ENCODE results near the gene CACNB3. TPM values are rescaled to one million over a fixed set of nuclear protein-coding genes. Genes with fewer than 3 reads are reported as not detected.
"Not testable (repeated sequence)": the region's sequence is repeated elsewhere in the genome, so short reads cannot be mapped to it uniquely, and the experiment has no call there.

Gene CACNB3
- total RNA-seq, 1 donor from 2014 or later, result 59.7 TPM

DNA sequence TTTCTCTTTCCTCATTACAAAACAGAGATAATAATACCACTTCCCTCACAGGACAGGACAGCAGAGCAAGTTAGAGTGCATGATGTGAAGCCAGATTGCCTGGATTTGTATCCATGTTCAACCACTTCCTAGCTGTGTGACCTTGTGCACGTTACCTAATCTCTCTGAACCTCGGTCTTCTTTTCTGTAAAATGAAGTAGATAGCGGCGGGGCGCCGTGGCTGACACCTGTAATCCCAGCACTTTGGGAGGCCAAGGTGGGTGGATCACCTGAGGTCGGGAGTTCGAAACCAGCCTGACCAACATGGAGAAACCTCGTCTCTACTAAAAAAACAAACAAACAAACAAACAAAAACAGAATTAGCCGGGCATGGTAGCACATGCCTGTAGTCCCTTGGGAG is 36.6 kb downstream of the CACNB3 start:
- DNase-seq (ENCODE audit: low spot score), result not testable (repeated sequence)

DNA sequence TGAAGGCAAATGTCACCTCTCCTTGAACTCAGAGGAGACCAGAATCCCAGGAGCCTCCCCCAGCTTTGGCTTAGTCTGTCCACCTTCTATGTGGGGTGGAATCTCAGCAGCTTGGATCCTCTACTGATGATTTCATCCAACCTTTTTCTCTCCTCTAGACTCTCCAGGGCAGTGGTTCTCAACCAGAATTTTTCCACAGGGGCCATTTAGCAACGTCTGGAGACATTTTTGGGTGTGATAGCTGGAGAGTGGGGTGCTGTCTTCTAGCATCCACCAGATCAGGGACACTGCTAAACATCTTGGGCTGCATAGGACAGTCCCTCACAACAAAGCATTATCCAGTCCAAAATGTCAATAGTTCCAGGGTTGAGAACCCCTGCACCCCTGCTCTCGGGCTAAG is 38.1 kb downstream of the CACNB3 start:
- no peak for DNase-seq (ENCODE audit: low spot score)

DNA sequence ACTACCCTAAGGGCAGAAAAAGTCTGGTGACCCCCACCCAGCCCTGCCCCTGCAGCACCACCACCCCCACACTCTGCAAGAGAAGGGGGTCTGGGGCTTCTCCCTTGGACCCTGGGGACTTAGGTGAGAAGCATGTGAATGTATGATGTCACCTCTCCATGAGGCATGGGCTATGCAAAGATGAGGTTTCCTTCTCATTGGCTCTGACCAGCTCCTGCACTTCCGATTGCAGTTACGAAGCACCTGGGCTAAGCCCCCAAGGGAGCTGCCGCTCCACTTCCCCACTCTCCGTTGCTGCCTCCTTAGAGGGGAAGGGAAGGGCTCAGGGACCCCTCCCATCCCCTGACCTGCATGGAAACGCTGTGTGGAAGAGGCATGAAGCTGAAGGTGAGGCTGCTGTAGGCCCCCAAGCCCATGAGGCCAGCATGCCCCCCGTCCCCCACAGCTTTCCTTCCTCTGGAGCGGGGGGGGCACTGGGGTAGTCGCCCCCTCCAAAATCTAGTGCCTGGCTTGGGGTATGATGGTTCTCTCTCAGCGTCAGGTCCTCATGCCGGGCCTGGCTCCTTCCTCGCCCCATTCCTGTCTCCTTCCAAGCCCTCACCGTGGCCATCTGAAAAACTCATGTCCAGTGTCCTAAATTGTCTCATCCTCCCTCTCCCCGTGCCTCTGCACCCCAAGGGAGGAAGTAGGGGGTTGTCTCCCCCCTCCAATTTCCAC is 39.1 kb downstream of the CACNB3 start:
- no peak for DNase-seq (ENCODE audit: low spot score)

DNA sequence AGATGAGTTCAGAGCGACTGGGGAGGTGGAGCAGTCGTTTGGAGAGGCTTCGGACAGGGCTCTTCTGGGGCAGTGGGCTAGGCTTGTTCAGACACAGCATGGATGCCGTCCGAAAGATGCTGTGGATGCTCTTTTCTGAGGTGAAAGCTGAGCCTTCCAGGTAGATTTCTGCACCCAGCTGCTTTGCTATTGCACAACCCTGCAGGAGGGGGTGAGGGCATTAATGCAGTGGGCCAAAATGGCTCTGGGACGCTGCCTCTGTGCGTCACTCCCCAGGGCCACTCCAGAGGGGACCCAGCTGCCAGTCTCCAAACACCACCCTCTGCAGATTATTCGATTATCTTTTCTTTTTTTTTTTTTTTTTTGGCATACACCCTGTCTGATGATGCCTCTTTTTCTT is 39.7 kb downstream of the CACNB3 start:
- DNase-seq (ENCODE audit: low spot score), result no peak

DNA sequence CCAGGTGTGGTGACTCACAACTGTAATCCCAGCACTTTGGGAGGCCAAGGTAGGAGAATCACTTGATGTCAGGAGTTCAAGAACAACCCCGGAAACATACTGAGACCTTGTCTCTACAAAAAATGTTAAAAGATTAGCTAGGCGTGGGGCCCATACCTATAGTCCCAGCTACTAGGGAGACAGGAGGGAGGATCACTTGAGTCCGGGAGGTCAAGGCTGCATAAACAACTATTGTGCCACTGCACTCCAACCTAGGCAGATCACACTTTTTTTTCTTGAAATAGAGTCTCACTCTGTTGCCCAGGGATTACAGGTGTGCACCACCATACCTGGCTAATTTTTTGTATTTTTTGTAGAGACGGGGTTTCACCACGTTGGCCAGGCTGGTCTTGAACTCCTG is 41.3 kb downstream of the CACNB3 start:
- DNase-seq (ENCODE audit: low spot score), result no peak

DNA sequence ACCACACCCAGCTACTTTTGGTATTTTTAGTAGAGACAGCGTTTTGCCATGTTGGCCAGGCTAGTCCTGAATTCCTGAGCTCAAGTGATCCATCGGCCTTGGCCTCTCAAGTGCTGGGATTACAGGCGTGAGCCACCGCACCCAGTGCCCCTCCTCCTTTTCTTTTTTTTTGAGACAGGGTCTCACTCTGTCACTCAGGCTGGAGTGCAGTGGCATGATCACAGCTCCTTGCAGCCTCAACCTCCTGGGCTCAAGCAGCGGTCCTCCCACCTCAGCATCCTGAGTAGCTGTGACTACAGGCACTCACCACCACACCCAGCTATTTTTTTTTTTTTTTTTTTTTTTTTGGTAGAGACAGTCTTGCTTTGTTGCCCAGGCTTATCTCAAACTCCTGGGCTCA is 41.9 kb downstream of the CACNB3 start:
- not testable (repeated sequence) for DNase-seq (ENCODE audit: low spot score)

DNA sequence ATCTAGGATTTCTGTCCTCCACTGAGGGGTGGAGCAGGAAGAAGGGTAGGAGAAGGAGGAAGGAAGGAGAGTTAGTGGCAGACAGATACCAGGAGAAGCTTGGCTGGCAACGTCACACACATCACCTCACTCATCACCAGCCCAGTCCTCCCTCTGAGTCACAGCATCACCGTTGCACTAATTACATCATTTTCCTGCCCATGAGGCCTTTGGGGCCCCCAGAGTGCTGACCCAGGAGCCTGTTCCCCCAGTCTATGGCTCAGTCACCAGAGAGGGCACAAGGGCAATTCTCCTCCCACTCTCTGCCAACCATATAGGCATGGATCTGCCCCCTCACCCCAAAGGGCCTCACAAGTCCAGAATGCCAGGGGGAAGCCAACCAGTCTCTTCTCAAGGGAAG is 42.8 kb downstream of the CACNB3 start:
- DNase-seq (ENCODE audit: low spot score), result no peak

DNA sequence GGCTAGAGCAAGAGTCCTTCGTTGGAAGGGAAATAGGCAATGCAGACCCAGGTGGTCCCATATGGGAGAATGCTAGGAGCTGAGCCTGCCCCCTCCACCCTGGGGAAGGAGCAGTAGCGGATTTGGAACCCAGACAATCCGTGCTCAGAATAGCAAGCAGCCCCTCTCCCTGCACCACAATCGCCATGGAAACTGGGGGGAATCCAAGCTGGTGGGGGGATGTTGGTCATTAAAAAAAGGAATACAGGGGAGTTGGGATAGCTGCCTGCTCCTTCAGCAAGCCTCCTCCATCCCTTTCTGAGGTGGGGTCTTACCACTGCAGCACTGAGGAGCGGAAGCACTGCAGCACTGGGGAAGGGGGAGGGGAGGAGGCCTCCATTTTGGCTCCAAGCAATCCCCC is 44.5 kb downstream of the CACNB3 start:
- DNase-seq (ENCODE audit: low spot score), result no peak

DNA sequence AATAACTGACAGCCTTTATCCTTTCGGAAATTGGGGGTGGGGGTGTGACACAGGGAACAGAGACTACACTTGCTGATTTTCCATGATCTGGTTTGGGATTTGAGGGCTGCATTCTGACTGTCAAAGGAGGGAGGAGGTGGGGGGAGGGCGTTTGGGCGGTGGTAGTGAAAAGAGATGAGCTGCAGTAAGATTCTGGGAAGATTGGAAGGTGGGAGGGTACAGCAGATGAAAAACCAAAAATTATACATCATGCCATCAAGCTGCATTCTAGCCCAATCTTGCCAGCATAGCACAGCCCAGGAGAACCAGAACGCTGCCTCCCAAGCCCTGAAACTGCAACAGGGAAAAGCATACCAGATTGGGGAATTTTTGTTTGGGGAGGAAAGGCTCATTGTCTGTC is 45.0 kb downstream of the CACNB3 start:
- DNase-seq (ENCODE audit: low spot score), result no peak

DNA sequence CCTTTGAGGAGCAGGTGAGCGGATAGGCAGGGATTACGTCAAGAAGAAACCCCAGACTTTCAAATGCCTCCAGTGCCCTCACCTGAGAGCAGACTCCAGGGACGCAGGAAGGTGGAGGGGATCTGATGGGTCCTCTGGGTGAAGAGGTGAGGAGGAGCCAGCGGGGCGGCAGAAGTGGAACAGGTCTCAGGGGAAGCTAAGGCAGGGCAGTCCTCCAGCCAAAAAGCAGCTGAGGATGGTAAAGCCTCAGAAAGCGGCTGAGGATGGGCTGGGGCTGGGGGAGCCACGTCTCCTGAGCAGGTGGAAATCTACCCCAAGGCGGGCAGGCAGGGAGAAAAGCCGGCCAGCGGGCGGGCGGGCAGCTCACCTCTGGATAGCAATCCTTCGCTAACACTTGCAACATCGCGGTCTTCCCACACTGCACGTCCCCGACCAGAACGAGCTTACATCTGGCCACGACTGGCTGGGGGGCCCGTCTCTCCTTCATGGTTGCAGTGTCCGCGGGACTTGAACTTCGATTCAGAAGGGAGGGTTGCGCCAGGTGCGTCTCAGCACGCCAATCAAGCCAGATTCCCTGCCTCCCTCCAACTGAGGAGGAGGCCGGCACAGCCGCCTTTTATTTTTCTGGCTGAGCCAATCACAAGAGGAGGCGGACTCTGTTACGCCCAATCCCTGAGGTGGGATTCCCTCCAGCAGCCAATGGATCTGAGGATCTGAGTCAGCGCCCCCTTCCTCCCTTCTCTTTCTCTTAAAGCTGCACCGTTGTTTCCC is 47.2 kb downstream of the CACNB3 start, which contains the start of gene RND1:
TSS of gene RND1 (minus strand) at position 590 of the 771 bp plus-strand sequence. CDS start at position 487, 103 bp downstream.
- peak; percentile 90 for DNase-seq (ENCODE audit: low spot score)

DNA sequence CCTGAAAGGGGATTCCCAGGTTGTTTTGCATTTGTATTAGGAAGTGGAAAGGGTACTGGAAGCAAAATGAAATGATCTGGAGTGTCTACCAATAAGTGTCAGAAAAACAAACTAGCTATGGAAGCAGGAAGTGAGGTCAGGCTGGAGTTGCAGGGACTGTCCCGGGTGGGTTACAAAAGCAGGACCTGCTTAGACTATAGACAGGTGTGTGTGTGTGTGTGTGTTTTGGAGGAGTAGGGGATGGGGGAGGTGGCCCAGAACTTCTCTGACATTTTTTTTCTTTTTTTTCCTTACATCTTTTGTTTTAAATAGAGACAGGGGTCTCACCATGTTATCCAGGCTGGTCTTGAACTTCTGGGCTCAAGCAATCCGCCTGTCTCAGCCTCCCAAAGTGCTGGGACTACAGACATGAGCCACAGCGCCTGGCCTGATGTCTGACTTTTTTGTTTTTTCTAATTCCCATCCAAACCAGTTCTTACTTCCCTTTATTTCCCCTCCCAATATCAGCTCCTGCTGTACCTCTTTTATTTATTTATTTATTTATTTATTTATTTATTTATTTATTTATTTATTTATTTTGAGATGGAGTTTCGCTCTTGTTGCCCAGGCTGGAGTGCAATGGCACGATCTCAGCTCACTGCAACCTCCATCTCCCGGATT is 47.9 kb downstream of the CACNB3 start:
- DNase-seq (ENCODE audit: low spot score), result no peak

DNA sequence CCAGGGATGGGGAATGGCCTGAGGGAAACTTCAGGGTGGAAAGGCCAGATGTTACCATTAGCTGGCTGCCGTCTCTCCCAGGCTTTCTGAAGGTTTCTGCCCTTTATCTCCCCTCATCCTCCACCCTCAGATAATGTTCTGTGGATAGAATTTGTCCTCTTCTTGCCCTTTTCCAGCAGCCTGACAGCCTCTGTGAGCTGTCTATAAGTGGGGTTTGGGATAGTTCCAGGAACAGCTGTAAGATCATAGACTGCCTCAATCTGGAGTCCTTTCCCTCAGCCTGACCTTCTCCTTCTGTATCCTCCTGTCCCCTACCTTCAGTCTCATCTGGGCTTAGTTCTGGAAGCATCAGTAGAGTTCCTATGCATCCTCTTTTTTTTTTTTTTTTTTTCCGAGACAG is 50.2 kb downstream of the CACNB3 start:
- DNase-seq (ENCODE audit: low spot score), result no peak

DNA sequence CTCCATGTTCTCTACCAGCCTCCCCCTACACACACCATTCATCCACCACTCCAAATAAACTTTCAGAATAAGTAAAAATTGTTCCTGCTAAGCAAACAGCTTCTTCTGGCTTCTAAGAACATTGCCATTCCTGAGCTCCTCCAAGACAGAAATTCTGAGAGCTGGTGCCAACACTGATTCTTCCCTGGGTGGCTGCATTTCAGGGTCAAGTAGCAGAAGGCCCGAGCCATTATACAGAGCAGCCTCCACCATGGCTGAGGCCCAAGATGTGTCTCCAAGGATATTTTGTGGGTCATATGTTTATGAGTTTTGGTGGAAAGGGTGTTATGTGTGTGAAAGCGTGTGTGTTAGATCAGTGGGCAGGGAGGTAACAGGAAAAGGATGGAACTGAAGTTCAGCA is 50.9 kb downstream of the CACNB3 start:
- DNase-seq (ENCODE audit: low spot score), result no peak

DNA sequence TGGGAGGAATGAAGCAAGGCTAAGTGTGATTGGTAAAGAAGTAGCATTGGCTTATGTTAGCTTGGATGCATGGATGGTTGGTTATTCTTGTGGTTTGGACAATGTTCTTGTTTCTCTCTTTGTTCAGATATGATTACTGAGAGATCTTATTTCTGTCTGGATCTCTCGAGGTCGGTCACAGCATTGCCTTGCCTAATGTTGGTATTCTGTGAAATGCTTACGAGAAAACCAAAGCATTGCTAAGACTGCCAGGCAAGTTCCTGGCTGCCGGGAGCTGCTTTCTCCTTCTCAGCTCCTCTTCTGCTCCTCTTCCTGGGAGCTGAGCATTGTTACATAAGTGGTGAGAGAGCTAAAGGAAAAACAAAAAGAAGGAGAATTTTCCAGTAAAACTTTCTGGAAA is 54.8 kb downstream of the CACNB3 start:
- no peak for DNase-seq (ENCODE audit: low spot score)

DNA sequence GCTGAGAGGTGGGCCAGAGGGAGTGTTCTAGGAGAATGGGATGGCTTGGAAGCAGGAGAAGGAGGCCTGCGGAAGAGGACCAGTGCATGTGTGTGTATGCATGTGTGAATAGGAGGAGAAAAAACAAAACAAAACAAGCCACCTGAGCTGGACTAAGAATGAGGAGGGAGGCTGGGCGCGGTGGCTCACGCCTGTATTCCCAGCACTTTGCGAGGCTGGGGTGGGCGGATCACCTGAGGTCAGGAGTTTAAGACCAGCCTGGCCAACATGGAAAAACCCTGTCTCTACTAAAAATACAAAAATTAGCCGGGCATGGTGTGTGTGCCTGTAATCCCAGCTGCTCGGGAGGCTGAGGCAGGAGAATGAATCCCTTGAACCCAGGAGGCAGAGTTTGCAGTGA is 55.2 kb downstream of the CACNB3 start:
- not testable (repeated sequence) for DNase-seq (ENCODE audit: low spot score)

DNA sequence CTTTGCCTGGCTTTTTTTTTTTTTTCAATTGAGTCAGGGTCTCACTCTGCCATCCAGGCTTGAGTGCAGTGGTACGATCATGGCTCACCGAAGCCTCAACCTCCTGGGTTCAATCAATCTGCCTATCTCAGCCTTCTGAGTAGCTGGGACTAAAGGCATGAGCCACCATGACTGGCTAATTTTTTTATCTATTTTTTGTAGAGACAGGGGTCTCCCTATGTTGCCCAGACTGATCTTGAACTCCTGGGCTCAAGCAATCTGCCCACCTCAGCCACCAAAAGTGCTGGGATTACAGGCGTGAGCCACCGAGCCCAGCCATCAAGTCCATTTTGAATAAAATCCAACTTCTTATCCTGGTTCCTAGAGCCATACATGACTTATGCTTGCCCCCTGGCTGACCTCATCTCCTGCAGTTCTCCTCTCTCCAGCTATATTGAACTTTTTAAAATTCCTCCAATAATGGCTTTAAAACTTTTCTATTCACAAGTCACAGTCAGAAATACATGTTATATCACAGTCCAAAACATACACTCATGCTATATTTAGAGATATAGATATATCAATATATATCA is 57.7 kb downstream of the CACNB3 start:
- DNase-seq (ENCODE audit: low spot score), result no peak

Other genes starting within 250 kb of the CACNB3 start
- gene LALBA, start 248.4 kb upstream of the CACNB3 start, total RNA-seq, result not detected
- gene KANSL2, start 136.3 kb upstream of the CACNB3 start, total RNA-seq, result 34.0 TPM
- gene CCNT1, start 101.8 kb upstream of the CACNB3 start, total RNA-seq, result 44.3 TPM
- 98.0 TPM for gene ADCY6, start 29.4 kb upstream of the CACNB3 start, total RNA-seq
- gene DDX23, start 33.7 kb downstream of the CACNB3 start, total RNA-seq, result 71.7 TPM
- 1.9 TPM for gene RND1, start 47.4 kb downstream of the CACNB3 start, total RNA-seq
- gene FKBP11, start 107.0 kb downstream of the CACNB3 start, total RNA-seq, result 24.9 TPM
- gene ARF3, start 139.0 kb downstream of the CACNB3 start, total RNA-seq, result 164 TPM
- gene WNT10B, start 153.2 kb downstream of the CACNB3 start, total RNA-seq, result 2.0 TPM
- not detected for gene WNT1, start 159.8 kb downstream of the CACNB3 start, total RNA-seq
- gene DDN, start 180.9 kb downstream of the CACNB3 start, total RNA-seq, result 0.10 TPM
- 72.6 TPM for gene PRKAG1, start 200.3 kb downstream of the CACNB3 start, total RNA-seq
- 115 TPM for gene KMT2D, start 242.3 kb downstream of the CACNB3 start, total RNA-seq